A549 treated with ZK216348 at 1 μM for 4 hours (cell line): ENCODE data around the gene ZNHIT3. TPM values are rescaled to one million over a fixed set of nuclear protein-coding genes. Genes with fewer than 3 reads are reported as not detected.

Source experiments
- total RNA-seq: library from RNA; stranded (reverse); fragments of 200-300 nt; extraction: Qiagen RNA extraction; gene quantifications from 5 replicates; pipeline ENCODE4 v1.2.3, GENCODE V29; 2022; ENCODE audit warnings: low read depth

The ZNHIT3 gene
- total RNA-seq: 76.2 to 89.2 TPM (median 80.7 TPM) in 5 replicates

GRCh38 chr17:36486204-36487194 is at the start of gene ZNHIT3:
ZNHIT3 (plus strand) TSS chr17:36486681; CDS start chr17:36486700, 19 bp downstream.

GRCh38 chr17:36534840-36535668 is 48.6 kb downstream of the ZNHIT3 start, which contains the start of the genes MYO19 and PIGW:
MYO19 (minus strand) TSS chr17:36534868; CDS start chr17:36532538, 2,330 bp downstream.
PIGW (plus strand) TSS chr17:36534987; CDS start chr17:36537102, 2,115 bp downstream.

GRCh38 chr17:36544307-36545076 is 58.0 kb downstream of the ZNHIT3 start, which contains the start of gene GGNBP2:
GGNBP2 (plus strand) TSS chr17:36544919; CDS start chr17:36545725, 806 bp downstream.

Other genes starting within 250 kb of the ZNHIT3 start
- 0.20 to 0.46 TPM (median 0.23 TPM) in 5 replicates for gene TBC1D3I, start 222.1 kb upstream of the ZNHIT3 start, total RNA-seq
- not detected in 5 replicates for gene TBC1D3G, start 162.8 kb upstream of the ZNHIT3 start, total RNA-seq
- not detected in 5 replicates for gene TBC1D3H, start 98.2 kb upstream of the ZNHIT3 start, total RNA-seq
- gene MYO19, start 48.2 kb downstream of the ZNHIT3 start, total RNA-seq: 49.9 to 65.9 TPM (median 62.7 TPM) in 5 replicates
- 21.0 to 31.1 TPM (median 24.4 TPM) in 5 replicates for gene PIGW, start 48.3 kb downstream of the ZNHIT3 start, total RNA-seq
- gene GGNBP2, start 58.2 kb downstream of the ZNHIT3 start, total RNA-seq: 57.6 to 81.3 TPM (median 63.4 TPM) in 5 replicates
- 4.9 to 9.2 TPM (median 7.5 TPM) in 5 replicates for gene DHRS11, start 105.2 kb downstream of the ZNHIT3 start, total RNA-seq
- 10.0 to 18.4 TPM (median 17.9 TPM) in 5 replicates for gene MRM1, start 114.9 kb downstream of the ZNHIT3 start, total RNA-seq